Kidney epithelial cell (primary cell): Measurements from ENCODE around the gene ARV1. TPM values are rescaled to one million over a fixed set of nuclear protein-coding genes. Genes with fewer than 3 reads are reported as not detected.
"Not testable (repeated sequence)": the region's sequence is repeated elsewhere in the genome, so short reads cannot be mapped to it uniquely, and the experiment has no call there.

Source experiments
- DNase-seq: peaks from one replicate; pipeline ENCODE4 v3.0.0-alpha.2; 2010; ENCODE audit warnings: low read depth
- H3K27me3 ChIP-seq: 2 replicates; pipeline ENCODE4 v1.6.0; 2011; ENCODE audit warnings: low read length; ENCODE audit not compliant: control insufficient read depth, insufficient read depth
- H3K36me3 ChIP-seq: 2 replicates; pipeline ENCODE4 v1.5.1; 2011; ENCODE audit warnings: low read length; ENCODE audit not compliant: control insufficient read depth, insufficient read depth
- H3K4me3 ChIP-seq: 2 replicates; pipeline ENCODE4 v1.5.1; 2011; ENCODE audit warnings: low read depth, mild to moderate bottlenecking, control low read depth, low read length
- CTCF ChIP-seq: IDR thresholded peaks from 2 replicates; pipeline ENCODE4 v1.5.1; 2011; ENCODE audit warnings: mild to moderate bottlenecking, moderate library complexity, low read length, control low read depth, inconsistent platforms; ENCODE audit not compliant: insufficient read depth, poor library complexity, severe bottlenecking
- total RNA-seq: library from RNA; depleted of rRNA; stranded (reverse); fragments of >200 nt; gene quantifications from 2 replicates; pipeline ENCODE4 v1.2.3, GENCODE V29; 2015

The ARV1 gene
- total RNA-seq, 1 donor from 2014 or later = 12.0 TPM

GRCh38 chr1:231000639-231001038 lies 21.7 kb downstream of the ARV1 start:
- H3K4me3 ChIP-seq = no peak overlapping the region
- no peaks in the 10 kb centered on the region for H3K27me3 ChIP-seq
- no peak for TF ChIP-seq CTCF
- DNase-seq = no peak
- H3K36me3 ChIP-seq = peaks cover 1% of the 10 kb centered on the region

GRCh38 chr1:231001892-231002291 lies 23.0 kb downstream of the ARV1 start:
- peaks cover 1% of the 10 kb centered on the region for H3K36me3 ChIP-seq

GRCh38 chr1:231007535-231007934 lies 28.6 kb downstream of the ARV1 start:
- H3K36me3 ChIP-seq, H3K27me3 ChIP-seq, H3K4me3 ChIP-seq, DNase-seq: not testable (repeated sequence)

More at GRCh38 chr1:231001892-231002291, 23.0 kb downstream of the ARV1 start:
- TF ChIP-seq CTCF = no peak
- Histone ChIP-seq H3K4me3 (no peak overlapping the region), H3K27me3 (no peaks in the 10 kb centered on the region)
- DNase-seq = no peak

GRCh38 chr1:231011360-231011759 lies 32.5 kb downstream of the ARV1 start:
- no peak for TF ChIP-seq CTCF
- no peaks in the 10 kb centered on the region for H3K27me3 ChIP-seq
- H3K36me3 ChIP-seq = no peaks in the 10 kb centered on the region
- no peak overlapping the region for H3K4me3 ChIP-seq
- no peak for DNase-seq

DNA sequence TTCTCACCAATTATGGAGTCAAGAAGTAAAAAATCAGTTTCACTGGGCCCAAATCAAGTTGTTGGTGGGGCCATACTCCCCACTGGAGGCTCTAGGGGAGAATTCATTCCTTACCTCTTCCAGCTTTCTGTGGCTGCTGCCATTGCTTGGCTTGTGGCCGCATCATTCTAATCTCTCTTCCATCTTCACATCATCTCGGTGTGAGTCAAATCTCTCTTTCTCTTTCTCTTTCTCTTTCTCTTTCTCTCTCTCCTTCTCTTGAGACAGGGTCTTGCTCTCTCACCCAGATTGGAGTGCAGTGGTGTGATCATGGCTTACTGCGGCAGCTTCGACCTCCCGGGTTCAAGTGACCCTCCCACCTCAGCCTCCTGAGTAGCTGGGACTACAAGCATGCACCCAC lies 33.1 kb downstream of the ARV1 start:
- no peak for TF ChIP-seq CTCF
- no peak overlapping the region for H3K4me3 ChIP-seq
- H3K36me3 ChIP-seq = no peaks in the 10 kb centered on the region
- no peaks in the 10 kb centered on the region for H3K27me3 ChIP-seq
- no peak for DNase-seq

DNA sequence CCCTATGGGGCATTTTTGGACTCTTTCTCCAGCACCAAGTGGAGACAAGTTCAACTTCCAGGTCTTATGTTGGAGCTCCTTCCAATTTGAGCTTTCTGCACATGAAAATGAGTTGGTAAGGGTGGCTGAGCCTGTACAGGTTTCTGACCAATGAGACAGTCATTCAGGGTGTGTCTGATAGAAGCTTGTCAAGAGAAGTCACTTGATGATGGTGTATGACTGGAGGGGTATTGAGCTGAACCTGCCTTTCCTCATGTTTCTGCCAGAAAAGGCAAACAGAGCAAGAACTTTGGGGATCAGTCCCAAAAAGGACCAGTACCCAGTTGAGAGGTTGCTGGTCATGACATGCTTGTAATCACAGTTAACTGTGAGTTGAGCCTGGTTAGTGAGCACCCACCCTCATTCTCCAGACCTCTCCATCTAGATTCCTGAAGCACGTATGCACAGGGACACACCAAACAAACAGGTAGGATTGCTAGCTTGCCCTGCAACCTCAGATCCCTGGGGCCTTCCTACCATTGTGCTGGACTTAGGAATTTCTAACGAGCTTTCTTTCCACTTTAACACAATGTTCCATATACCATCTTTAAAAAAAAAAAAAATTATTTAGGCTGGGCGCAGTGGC lies 34.6 kb downstream of the ARV1 start:
- no peak for TF ChIP-seq CTCF
- Histone ChIP-seq H3K36me3 (no peaks in the 10 kb centered on the region), H3K4me3 (no peak overlapping the region), H3K27me3 (no peaks in the 10 kb centered on the region)
- DNase-seq = no peak
